Stimulated activated CD4-positive, alpha-beta T cell treated with anti-CD3 and anti-CD28 coated beads, Interleukin-1b, Interleukin-23, amount 100 ng/mL, for 4 hours (primary cell): Measurements from ENCODE around the gene FMN1.
"Not testable (repeated sequence)": the region's sequence is repeated elsewhere in the genome, so short reads cannot be mapped to it uniquely, and the experiment has no call there.

ENCODE experiments used
- DNase-seq, 2 donors: peaks; one replicate each; pipeline ENCODE4 v3.0.0-alpha.2; 2020; ENCODE audit warnings: low read depth in 2 of 2

Gene FMN1

DNA sequence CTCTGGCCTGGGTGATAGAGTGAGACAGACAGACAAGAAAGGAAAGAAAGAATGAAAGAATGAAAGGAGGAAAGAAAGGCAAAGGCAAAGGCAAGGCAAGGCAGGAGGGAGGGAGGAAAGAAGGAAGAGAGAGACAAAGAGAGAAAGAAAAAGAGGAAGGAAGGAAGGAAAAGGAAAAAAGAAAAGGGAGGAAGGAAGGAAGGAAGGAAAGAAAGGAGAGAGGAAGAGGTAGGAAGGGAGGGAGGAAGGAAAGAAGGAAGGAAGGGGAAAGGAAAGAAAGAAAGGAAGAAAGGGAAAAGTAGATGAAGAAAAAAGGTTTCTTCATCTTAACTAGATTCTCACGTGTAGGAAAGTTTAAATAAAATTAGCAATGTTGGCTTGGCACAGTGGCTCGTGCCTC lies 334.5 kb downstream of the FMN1 start:
- no peak for DNase-seq

DNA sequence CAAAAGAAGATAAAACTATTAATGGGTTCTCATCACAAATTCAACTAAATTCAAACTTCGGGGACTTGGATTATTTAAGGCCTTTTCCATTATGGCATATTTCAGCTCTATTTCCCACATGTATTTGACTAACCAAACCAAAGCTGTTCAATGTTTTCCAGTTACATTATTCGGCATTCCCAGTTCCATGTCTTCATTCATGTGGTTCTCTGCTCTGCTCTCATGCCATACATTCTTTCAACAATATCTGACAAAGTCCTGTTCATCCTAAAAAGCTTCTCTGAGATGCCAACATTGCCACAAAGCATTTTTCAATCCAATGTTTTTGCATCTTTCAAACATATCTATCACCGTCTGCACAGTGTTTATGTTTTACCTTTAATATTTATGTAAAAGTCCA lies 335.3 kb downstream of the FMN1 start:
- no peak for DNase-seq

GRCh38 chr15:32857732-32858131 lies 336.8 kb downstream of the FMN1 start:
- DNase-seq: no peak

DNA sequence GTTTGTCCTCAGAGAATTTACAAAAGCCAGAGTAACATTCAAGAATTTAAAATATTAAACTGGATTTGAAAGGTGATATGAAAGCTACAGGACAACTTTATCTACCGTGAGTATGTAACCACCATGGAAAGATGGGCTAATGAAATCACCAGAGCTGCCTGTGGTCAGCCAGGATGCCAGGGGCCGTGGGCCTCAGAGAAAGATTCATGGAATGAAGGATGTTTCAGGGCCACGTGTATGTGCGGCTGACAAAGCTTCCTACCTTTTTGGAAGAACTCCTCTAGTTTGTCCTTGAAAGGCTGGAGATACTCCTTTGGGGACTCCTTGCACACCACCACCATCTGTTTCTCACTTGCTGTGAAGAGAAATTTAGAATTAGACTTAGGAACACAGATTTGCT lies 337.8 kb downstream of the FMN1 start:
- no peak for DNase-seq

DNA sequence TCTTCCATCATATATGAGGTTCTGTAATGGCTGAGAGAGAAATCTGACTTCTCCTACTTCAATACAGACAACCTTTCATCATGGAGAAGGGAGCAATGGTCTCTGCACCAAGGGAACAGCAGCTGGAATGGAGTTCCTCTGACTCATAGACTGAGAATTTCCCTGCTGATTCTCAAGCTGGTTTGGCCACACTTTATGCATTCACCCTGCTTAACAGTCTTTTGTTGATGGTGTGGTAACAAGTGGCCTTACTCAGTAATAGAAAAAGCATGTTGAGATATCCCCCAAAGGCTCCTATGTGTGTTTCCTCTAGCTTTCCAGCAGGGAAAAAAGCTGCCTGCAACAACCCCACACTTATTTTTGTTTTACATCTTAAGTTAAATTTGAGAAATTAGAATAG lies 338.6 kb downstream of the FMN1 start:
- DNase-seq: no peak

DNA sequence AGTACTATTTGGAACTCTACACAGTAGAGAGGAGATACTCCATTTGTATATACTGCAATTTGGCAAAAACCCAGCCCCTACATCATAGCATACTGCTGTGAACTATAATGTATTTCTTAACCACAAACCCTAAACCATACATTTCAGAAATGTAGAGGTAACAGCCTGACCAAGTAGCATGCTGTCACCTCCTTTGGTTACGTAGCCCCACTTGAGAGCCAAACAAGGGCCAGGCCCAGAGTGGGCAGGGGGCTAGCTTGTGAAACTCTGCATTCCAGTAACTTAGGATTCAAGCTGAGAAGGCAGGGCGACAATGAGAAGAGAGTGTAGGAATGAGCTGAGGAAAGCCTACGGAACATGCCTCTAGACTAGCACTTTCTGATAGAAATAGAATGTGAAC lies 340.9 kb downstream of the FMN1 start:
- no peak for DNase-seq

GRCh38 chr15:32852771-32853170 lies 341.7 kb downstream of the FMN1 start:
- DNase-seq: no peak

DNA sequence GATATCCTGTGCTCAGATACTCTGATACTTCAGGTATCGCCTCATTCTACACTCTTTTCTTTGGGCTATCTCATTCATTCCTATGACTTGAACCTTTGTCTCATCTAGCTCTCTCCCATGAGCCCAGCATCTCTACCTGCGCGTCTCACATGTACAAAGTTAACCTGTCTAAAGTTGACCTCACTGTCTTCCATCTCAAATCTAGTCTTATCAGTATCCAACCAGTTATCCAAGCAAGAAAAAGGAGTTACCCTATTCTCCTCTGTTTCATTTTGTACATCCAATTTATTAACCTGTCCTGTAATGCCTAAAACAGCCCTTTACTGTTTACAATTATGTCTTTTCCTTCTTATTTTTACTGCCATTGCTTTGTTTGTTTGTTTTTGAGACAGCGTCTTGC lies 342.5 kb downstream of the FMN1 start:
- no peak for DNase-seq

DNA sequence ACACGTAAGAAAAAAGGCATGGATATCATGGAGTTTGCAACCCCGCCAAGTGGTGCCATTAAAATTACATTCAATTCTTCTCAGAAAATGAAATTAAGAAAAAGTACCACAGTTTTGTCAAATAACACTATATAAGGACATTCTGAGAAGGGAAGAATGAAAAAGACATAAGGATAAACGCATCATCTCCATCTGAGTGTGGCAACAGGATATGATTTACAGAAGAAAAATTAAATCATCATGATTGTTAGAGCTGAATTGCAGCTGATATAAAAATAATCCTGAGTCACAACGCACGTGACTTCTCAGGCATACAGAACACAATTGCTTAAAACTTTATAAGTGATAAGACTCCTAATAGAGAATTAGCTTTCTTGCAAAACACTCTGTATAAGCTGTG lies 342.9 kb downstream of the FMN1 start:
- no peak for DNase-seq

DNA sequence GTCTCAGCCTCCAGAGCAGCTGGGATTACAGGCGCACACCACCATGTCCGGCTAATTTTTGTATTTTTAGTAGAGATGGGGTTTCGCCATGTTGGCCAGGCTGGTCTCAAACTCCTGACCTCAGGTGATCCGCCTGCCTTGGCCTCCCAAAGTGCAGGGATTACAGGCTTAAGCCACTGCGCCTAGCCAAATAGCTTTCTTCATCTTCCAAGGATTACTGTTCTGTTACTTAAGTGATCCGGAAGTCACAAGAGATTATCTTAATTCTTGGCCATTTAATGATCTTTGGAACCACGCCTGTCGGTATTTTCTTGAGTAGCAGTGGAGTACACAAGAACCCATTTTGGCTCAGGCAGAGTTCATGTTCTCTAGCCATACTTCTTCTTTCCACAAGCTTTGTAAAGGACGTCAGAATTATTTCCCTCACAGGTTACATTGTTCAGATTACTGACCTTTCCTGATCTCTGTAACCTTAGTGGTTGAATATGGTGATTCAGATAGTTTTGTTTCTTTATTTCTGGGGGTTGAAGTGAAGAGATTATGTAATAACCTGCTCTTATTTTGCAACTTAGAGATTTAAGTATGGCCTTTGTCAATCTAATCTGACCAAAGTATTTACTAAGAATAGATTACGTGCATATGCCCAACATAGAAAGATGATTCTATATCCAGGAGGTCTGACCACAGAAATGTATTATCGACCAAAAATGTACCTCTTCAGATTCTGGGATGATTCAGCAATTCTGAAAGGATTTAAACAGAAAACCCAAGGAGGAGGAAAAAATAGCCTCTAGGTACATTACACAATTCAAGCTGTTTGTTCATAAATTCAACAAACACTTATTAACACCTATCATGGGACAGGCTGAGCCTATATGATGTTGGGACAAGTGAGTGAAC lies 344.5 kb downstream of the FMN1 start:
- DNase-seq: no peak

- not testable (repeated sequence) for DNase-seq
These were observed 347.8 kb downstream of the FMN1 start for GRCh38 chr15:32846671-32847070.

GRCh38 chr15:32844118-32844711 lies 350.3 kb downstream of the FMN1 start:
- DNase-seq: no peak

GRCh38 chr15:32843219-32843815 lies 351.2 kb downstream of the FMN1 start:
- no peak for DNase-seq

DNA sequence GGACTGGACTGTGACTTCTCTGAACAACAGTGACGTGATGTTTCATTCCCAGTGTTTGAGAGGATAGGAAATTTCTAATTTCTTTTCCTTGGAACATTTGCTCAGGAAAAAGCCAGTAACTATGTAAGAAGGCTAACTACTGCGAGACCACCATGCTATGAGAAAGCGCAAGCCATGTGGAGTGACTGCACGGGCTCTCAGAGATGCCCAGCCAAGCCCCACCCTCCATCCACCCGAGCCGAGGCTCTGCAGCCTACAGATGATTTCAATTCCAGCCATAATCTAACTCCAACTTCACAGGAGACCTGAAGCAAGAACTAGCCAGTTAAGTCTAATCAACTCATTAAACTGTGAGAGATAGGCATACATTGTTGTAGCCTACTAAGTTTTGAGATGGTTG lies 352.4 kb downstream of the FMN1 start:
- no peak for DNase-seq

- no peak for DNase-seq
These were observed 353.8 kb downstream of the FMN1 start for GRCh38 chr15:32840507-32841245.

- DNase-seq: no peak
These were observed 355.7 kb downstream of the FMN1 start for GRCh38 chr15:32838820-32839219.

GRCh38 chr15:32838338-32838737 lies 356.2 kb downstream of the FMN1 start:
- DNase-seq: no peak

GRCh38 chr15:32837935-32838334 lies 356.6 kb downstream of the FMN1 start:
- no peak for DNase-seq

- no peak for DNase-seq
These were observed 360.4 kb downstream of the FMN1 start for GRCh38 chr15:32834156-32834555.

DNA sequence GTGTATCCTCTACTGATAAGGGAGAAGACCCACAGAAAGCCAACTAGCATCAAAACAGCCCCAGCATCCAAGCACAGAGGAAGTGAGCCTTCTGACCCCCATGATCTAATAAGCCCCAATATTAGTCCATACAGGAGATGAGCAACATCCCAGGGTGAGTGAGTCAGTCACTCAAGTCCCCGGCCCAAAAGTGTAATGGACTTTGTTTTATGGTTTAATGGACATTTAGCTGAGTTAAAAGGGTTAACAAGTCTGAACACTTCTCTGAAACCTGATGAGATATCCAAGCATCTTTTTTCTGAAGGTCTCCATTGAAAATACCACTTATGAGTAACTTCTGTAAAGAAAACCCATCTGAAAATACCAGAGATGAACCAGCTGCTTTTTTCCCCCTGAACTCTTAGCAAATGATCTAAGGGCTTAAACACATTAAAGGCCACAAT lies 361.1 kb downstream of the FMN1 start:
- no peak for DNase-seq

GRCh38 chr15:32831485-32831884 lies 363.0 kb downstream of the FMN1 start:
- DNase-seq: no peak

- no peak for DNase-seq
These were observed 364.3 kb downstream of the FMN1 start for GRCh38 chr15:32830241-32830640.
